GM19324 (cell line): ENCODE results near the gene FMO3.

Experiments
- ATAC-seq: cut with Tn5 transposase; IDR thresholded peaks from one replicate; pipeline ENCODE4 v1.9.1; 2021; ENCODE audit warnings: mild to moderate bottlenecking, moderate library complexity; ENCODE audit not compliant: unreplicated experiment, low FRiP score

The FMO3 gene

DNA sequence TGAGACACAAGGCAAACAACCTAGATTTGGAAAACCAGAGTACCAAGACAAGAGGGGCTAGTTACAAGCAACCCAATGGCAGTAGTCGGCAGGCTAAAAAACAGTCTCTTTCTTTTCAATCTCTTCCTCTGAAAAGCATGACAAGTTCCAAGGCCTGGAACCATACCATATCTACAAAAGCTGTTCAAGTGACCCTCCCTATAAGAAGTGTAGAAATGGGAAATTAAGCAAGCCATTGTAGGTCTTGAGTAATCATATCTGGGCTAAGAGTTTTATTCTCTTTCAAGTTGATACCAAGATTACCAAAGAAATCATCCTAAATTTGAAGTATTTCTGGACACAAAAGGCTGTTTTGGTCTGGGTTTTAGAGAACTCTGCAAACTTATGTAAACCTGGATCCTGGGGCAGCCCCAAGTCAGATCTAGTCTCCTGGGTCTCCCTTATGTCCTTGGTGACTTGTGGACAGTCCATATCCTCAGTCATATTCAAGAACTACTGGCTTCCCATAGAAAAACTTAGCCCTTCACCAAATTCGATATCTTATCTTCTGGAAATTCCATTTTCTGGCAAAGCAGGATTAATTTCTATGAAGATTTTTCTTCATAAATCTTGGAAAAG is 24.7 kb downstream of the FMO3 start:
- ATAC-seq: no peak

DNA sequence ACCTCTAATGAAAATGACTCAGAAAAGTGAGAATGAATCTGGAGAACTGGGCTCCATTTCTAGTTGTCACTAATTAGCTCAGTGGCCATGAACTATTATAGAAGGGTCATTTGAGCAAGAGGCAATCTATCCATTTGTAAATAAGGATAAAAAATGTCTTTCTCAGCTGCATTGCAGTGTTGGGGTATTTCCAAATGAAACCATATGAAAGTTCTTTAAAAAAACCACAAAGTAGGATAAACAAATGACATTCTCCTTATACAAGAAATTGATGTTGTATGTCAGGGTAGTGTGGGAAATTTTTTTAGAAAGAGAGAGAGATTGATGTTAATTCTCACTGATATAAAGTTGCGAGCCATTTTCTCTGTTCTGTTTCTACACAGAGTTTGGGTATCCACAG is 26.0 kb downstream of the FMO3 start:
- ATAC-seq: no peak

GRCh38 chr1:171117085-171117484 is 26.4 kb downstream of the FMO3 start:
- no peak for ATAC-seq

DNA sequence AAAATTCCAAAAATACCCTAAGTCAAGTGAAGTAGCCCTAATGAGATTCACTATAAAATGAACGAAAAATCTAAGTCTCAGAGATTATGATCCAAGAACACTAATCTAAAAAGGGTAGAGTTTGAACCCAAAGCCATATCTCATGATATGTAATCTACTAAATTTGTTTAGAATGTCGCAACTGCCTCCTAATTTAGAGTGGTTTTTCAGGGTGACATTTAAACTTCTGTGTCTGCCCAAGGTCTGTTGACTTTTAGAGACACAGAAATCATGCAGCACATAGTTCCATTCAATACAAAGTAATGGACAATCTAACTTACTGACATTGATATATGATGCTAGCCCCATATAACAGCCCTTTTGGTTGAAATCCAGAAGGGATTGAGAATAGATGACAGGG is 28.9 kb downstream of the FMO3 start:
- no peak for ATAC-seq

DNA sequence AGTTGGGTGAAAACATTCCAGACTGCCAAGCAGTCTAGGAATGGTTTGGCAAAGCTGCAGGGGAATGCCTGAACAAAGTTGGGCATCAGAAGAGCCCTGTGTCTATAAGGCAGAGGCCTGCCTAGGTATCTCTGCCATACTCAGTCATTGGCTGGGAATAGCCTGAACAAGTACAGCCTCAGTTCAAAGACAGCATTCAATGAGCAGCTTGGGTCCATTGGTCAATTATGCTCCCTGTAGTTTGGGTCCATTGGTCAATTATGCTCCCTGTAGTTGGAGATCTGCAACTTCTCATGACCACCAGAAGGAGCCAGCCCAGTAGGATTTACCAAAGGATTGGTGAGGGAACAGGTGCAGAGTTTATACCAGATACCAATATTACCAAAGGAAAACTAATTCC is 31.6 kb downstream of the FMO3 start:
- no peak for ATAC-seq

GRCh38 chr1:171122893-171123292 is 32.2 kb downstream of the FMO3 start:
- ATAC-seq: no peak

DNA sequence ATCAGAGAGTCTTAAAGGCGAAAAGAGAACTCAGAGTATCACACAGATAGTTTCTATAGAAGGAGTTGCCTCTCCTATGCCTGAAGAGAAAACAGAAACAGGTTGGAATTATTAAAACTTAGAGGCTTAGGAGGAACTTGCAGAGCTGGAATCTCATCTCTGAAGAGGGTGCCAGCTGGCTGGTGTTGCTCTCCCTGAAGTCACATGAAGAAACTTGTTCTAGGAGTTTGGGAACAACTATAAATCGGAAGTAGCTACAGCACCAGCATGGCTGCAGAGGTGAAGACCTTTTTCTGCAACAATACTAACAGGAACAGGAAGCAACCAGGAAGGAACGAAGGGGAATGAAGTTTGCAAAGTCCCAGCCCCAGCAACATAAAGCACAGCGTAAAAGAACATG is 35.8 kb downstream of the FMO3 start:
- no peak for ATAC-seq

- ATAC-seq: no peak
Measured at GRCh38 chr1:171127099-171127498, 36.4 kb downstream of the FMO3 start.

- no peak for ATAC-seq
Measured at GRCh38 chr1:171127501-171127900, 36.8 kb downstream of the FMO3 start.

- no peak for ATAC-seq
Measured at GRCh38 chr1:171128463-171128862, 37.8 kb downstream of the FMO3 start.

DNA sequence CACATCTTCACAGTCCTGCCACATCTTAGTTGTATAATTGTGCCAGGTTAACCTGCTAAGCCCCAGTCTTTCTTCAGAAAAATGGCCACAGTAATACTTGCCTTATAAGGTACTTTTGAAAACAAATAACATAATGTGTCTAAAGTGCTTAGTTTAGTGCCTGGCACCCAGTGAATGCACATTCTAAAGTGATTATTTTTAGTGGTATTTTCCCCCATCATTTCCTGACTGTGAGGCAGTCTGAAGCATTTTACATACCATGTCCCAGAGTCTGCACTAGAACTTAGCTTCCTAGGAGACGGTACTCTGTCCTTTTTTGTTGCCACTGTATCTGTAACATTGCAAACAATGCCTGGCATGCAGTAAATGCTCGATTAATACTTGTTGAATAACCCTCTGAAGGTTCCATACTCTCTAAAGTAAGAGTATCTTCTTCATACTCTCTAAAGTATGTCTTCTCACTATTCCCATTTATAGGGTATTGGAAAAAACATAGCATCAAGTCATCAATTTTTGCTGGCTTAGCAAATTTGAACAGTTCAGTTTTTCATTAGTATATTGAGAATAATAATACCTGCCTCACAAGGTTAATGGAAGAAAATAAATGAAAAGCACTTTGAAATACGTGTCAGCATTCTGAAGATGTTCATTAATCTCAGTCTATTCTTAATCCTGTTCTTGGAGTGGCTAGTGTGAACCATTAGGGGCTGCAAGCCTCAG is 43.7 kb downstream of the FMO3 start:
- ATAC-seq: no peak

DNA sequence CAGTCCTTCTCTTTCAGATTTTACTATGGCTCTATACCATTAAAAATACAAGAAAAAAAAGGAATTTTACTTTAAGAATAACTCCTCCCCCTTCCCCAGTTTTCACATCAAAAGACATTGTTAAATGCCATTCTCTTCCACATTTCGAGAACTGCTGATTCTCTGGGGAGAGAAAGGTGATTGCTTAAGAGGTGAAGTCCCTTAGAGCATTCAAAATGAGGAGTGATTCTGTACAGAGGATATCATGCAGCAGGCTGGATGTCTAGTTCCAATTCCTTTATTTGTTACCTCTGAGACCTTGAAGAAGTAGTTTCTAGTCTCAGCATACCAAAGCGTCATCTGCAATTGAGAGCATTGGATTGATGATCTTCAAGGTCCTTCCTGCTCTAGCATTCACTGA is 46.9 kb downstream of the FMO3 start:
- no peak for ATAC-seq

- no peak for ATAC-seq
Measured at GRCh38 chr1:171138980-171139379, 48.3 kb downstream of the FMO3 start.

- ATAC-seq: no peak
Measured at GRCh38 chr1:171139890-171140289, 49.2 kb downstream of the FMO3 start.

DNA sequence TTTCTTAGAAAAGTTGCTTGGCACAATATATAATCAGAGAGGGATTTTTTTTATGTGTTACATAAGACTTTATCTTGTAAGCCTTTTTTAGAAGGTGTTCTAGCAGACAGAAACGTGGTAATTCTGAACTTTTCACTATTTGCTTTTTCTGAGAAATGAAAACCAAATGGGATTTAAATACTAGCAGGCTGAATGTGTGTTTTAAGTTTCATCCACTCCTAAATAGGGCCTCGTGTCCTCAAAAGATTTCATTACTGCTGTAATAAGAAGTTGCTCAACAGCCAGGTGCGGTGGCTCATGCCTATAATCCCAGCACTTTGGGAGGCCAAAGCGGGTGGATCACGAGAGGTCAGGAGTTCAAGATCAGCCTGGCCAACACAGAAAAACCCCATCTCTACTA is 49.7 kb downstream of the FMO3 start:
- no peak for ATAC-seq

DNA sequence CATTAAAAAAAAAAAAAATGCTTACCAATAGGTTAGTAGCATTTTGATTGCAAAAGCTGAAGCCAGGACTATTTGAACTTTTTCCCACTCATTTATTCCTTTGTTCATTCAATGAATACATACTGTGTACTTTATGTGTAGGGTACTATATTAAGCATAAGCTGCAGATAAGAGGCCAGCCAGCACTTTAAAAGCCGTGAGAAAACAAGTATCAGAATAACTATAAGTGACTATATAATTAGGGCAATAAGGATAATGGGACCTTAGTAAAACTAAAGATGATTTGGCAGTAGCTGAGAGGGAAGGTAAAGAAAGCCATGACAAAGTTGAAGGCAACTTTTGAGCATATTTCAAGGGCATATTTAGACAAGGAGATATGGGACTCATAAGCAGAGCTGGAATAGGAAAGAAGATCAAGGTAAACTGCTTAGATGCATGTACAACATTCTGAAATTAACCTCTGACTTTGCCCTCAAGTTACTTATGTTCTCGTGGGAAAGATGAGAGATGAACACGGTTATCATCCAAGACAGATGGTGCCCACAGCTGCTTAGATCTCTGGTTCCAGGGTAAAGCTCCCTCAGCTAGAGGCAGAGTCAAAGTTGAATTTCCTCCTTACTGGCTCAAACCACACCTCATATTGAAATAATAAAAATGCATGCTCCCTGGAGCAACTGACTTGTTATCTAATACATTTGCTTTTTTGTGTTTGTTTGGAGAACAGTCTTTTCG is 50.4 kb downstream of the FMO3 start:
- ATAC-seq: no peak

- ATAC-seq: no peak
Measured at GRCh38 chr1:171141688-171142415, 51.1 kb downstream of the FMO3 start.

- no peak for ATAC-seq
Measured at GRCh38 chr1:171142416-171143385, 52.0 kb downstream of the FMO3 start.

DNA sequence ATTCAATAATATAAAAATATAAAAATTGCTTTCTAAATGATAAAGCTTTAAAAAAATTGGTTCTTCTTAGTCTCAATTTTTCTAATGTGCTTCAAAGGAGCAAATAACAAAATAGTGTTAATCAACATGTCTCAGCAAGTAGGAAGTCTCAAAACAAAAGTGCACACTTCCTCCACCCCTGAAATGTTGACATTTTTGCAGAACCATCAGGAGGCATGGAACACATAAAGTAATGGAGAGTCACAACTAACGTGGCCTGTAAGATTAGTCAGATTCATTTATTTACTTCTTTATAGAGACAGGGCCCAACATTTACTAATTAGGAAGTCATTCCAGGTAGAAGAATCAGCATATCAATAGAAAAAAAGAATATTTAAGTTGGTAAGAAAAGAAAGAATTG is 59.5 kb downstream of the FMO3 start:
- ATAC-seq: no peak

DNA sequence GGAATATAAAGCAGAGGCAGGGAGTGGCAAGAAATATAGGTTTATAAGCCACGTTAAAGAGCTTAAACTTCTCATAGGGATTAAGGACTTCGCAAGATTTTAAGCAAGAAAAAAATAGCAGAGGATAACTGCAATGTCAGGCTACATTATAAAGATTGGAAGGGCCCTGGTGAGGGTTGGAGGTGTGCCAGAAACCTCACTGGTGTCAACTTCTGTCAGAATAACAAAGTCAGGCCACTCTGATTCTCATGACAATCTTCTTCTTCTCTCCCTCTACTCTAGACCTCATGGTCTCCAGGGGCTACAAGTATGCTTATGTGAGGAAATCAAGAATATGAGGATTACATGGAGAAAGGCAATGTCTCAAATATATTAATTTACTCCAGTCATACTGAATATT is 61.8 kb downstream of the FMO3 start:
- ATAC-seq: no peak
